Transverse colon (tissue), 3 donors: Measurements from ENCODE around the gene HOGA1.

ENCODE experiments used
- CTCF ChIP-seq, 5 experiments: fragments of 200-600 bp in 3 of 5; fragments of 450-650 bp in 2 of 5; sonication (generic) in 3 of 5; IDR thresholded peaks; 1 replicate in 2 of 5; 2 replicates in 3 of 5; pipeline ENCODE4 v1.5.1; 2016 to 2017; ENCODE audit warnings: antibody characterized with exemption in 5 of 5, inconsistent platforms in 3 of 5, mild to moderate bottlenecking in 2 of 5, moderate library complexity in 1 of 5
- POLR2A ChIP-seq: fragments of 450-650 bp; IDR thresholded peaks from one replicate; pipeline ENCODE4 v1.6.1; 2016; ENCODE audit warnings: antibody characterized with exemption, mild to moderate bottlenecking, moderate library complexity

DNA sequence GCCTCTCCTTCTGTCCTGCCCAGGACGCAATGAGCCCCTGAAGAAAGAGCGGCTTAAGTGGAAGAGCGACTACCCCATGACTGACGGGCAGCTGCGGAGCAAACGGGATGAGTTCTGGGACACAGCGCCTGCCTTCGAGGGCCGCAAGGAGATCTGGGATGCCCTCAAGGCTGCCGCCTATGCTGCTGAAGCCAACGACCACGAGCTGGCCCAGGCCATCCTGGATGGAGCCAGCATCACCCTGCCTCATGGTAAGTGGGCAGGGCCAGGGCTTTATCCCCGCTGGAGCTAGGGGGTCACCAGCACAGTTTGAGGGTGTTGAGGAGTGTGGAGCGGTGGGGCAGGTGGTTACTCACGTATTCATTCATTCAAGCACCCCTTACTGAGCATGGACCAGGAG, 16.3 kb upstream of the HOGA1 start:
- TF ChIP-seq CTCF (IDR thresholded peaks at IDR 0.05) (no peak), POLR2A (no peak)
